Loucy (cell line): ENCODE results near the gene CTNNBL1.
"Not testable (repeated sequence)": the region's sequence is repeated elsewhere in the genome, so short reads cannot be mapped to it uniquely, and the experiment has no call there.

Source experiments
- H2AFZ ChIP-seq: fragments of 200-600 bp; sonication (generic); 2 replicates; pipeline ENCODE4 v1.6.0; 2016; ENCODE audit warnings: antibody characterized with exemption, mild to moderate bottlenecking, low read length, moderate library complexity
- H3F3A ChIP-seq: fragments of 200-600 bp; 2 replicates; pipeline ENCODE4 v1.6.0; 2016; ENCODE audit warnings: antibody characterized with exemption, low read depth, mild to moderate bottlenecking
- H3K27me3 ChIP-seq: fragments of 200-600 bp; sonication (generic); 2 replicates; pipeline ENCODE4 v1.6.1; 2014; ENCODE audit warnings: low read length, mild to moderate bottlenecking; ENCODE audit not compliant: insufficient read depth, poor library complexity, severe bottlenecking
- H3K36me3 ChIP-seq: fragments of 200-600 bp; sonication (generic); 2 replicates; pipeline ENCODE4 v1.6.1; 2016; ENCODE audit warnings: low read length; ENCODE audit not compliant: insufficient read depth
- H3K4me1 ChIP-seq: fragments of 200-600 bp; sonication (generic); 2 replicates; pipeline ENCODE4 v1.5.1; 2014; ENCODE audit warnings: low read length, mild to moderate bottlenecking; ENCODE audit not compliant: insufficient read depth, poor library complexity, severe bottlenecking
- H3K4me2 ChIP-seq: fragments of 200-600 bp; sonication (generic); 2 replicates; pipeline ENCODE4 v1.6.0; 2014; ENCODE audit warnings: antibody characterized with exemption, low read length, low read depth, mild to moderate bottlenecking; ENCODE audit not compliant: poor library complexity, severe bottlenecking
- H3K4me3 ChIP-seq: fragments of 200-600 bp; sonication (generic); 2 replicates; pipeline ENCODE4 v1.5.1; 2014; ENCODE audit warnings: low read length, mild to moderate bottlenecking, mixed read lengths; ENCODE audit not compliant: poor library complexity, severe bottlenecking
- H3K79me2 ChIP-seq: fragments of 200-600 bp; sonication (generic); 2 replicates; pipeline ENCODE4 v1.6.1; 2014; ENCODE audit warnings: low read length; ENCODE audit not compliant: insufficient read depth
- H3K9ac ChIP-seq: fragments of 200-600 bp; sonication (generic); 2 replicates; pipeline ENCODE4 v1.6.0; 2014; ENCODE audit warnings: mild to moderate bottlenecking, low read depth, low read length, moderate library complexity; ENCODE audit not compliant: poor library complexity, severe bottlenecking
- H3K9me2 ChIP-seq: fragments of 200-600 bp; sonication (generic); replicated peaks from 2 replicates; pipeline ENCODE4 v1.6.1; 2016; ENCODE audit warnings: low read depth, low read length, mixed read lengths
- H3K9me3 ChIP-seq: fragments of 200-600 bp; sonication (generic); 2 replicates; pipeline ENCODE4 v1.6.1; 2014; ENCODE audit warnings: mild to moderate bottlenecking, antibody characterized with exemption, low read length, low read depth; ENCODE audit not compliant: insufficient read depth
- H4K20me1 ChIP-seq: fragments of 200-600 bp; sonication (generic); 2 replicates; pipeline ENCODE4 v1.6.0; 2014; ENCODE audit warnings: antibody characterized with exemption, low read length, mild to moderate bottlenecking; ENCODE audit not compliant: insufficient read depth, poor library complexity, severe bottlenecking
- CTCF ChIP-seq: fragments of 200-600 bp; sonication (generic); conservative IDR thresholded peaks from 2 replicates; pipeline ENCODE4 v1.5.1; 2014; ENCODE audit warnings: mild to moderate bottlenecking, antibody characterized with exemption, low read length
- EZH2phosphoT487 ChIP-seq: fragments of 200-600 bp; IDR thresholded peaks from 2 replicates; pipeline ENCODE4 v1.6.1; 2018; ENCODE audit warnings: antibody characterized with exemption, mild to moderate bottlenecking, moderate library complexity, borderline replicate concordance

CTNNBL1 gene

DNA sequence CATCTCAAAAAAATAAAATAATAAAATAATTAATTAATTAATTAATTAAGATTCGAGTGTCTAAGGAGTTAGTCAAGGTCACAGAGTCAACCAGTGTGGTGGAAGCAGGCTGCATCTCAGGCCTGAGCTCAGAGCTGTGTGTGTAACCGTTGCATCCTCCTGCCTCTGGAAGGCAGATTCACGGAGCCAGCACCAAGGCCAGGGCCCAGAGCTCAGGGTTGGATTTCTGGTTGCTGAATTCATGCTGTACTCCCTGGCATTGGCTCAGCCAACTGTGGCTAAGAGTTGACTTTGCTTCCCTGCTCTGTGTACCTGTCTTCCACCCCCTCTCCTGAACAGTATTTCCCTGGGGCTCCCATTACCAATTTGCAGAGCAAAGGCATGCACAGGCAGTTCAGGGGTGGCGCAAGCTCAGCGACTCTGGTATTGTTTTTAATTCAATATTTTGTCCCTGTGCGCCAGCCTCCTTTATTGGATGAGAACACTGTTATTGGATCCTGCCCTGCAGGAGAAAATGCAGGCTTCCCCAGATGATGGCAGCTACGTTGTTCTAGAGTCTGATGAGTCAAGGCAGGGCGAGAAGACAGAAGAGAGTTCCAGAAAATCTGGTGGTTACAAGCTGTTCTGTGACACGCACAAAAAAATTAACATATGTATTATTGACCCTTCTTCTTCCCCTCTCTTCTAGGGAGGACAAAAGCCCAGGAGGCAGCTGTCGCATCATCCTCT is 12.3 kb upstream of the CTNNBL1 start:
- H3K27me3 ChIP-seq, result no peaks in the 10 kb centered on the region
- H3K9me3 ChIP-seq, result no peaks in the 10 kb centered on the region
- H3K4me2 ChIP-seq, result no peak overlapping the region
- TF ChIP-seq CTCF (no peak), EZH2phosphoT487 (no peak)
- H4K20me1 ChIP-seq, result no peaks in the 10 kb centered on the region
- no peaks in the 10 kb centered on the region for H3F3A ChIP-seq
- H2AFZ ChIP-seq, result no peak overlapping the region
- no peaks in the 10 kb centered on the region for H3K36me3 ChIP-seq
- H3K79me2 ChIP-seq, result no peaks in the 10 kb centered on the region
- H3K4me1 ChIP-seq, result no peaks in the 10 kb centered on the region
- no peak overlapping the region for H3K4me3 ChIP-seq
- no peak overlapping the region for H3K9ac ChIP-seq
- no peaks in the 10 kb centered on the region for H3K9me2 ChIP-seq

- not testable (repeated sequence) for H3K4me3 ChIP-seq, H3K36me3 ChIP-seq, H4K20me1 ChIP-seq, H3K9me3 ChIP-seq, H3K27me3 ChIP-seq, H3F3A ChIP-seq, H3K79me2 ChIP-seq, H2AFZ ChIP-seq, H3K4me1 ChIP-seq, H3K9ac ChIP-seq, H3K9me2 ChIP-seq, H3K4me2 ChIP-seq
Measured at GRCh38 chr20:37683146-37683545, 10.7 kb upstream of the CTNNBL1 start.

- no peak overlapping the region for H3K4me3 ChIP-seq
- H3F3A ChIP-seq, result no peaks in the 10 kb centered on the region
- no peak for TF ChIP-seq EZH2phosphoT487
- TF ChIP-seq CTCF, result no peak
- H3K4me1 ChIP-seq, result no peaks in the 10 kb centered on the region
- H3K4me2 ChIP-seq, result no peak overlapping the region
- H3K79me2 ChIP-seq, result no peaks in the 10 kb centered on the region
- H3K9ac ChIP-seq, result no peak overlapping the region
- H3K9me2 ChIP-seq, result no peaks in the 10 kb centered on the region
- no peak overlapping the region for H2AFZ ChIP-seq
- H4K20me1 ChIP-seq, result no peaks in the 10 kb centered on the region
- H3K36me3 ChIP-seq, result no peaks in the 10 kb centered on the region
- H3K27me3 ChIP-seq, result no peaks in the 10 kb centered on the region
- no peaks in the 10 kb centered on the region for H3K9me3 ChIP-seq
Measured at GRCh38 chr20:37686762-37687477, 6.9 kb upstream of the CTNNBL1 start.

DNA sequence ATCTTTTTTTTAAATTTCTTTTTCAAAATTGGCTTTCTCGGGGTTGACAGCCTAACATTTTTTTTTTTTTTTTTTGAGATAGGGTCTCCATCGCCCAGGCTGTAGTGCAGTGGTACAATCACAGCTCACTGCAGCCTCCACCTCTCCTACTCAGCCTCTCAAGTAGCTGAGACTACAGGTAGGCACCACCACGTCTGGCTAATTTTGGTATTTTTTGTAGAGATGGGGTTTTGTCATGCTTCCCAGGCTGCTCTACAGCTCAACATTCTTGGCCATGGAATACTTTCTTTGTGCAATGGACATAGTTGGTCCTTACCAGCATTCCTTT is 6.4 kb upstream of the CTNNBL1 start:
- no peaks in the 10 kb centered on the region for H3K9me3 ChIP-seq
- no peaks in the 10 kb centered on the region for H4K20me1 ChIP-seq
- H3K79me2 ChIP-seq, result no peaks in the 10 kb centered on the region
- no peak overlapping the region for H3K4me2 ChIP-seq
- no peak overlapping the region for H2AFZ ChIP-seq
- no peak overlapping the region for H3K4me3 ChIP-seq
- no peak overlapping the region for H3K9ac ChIP-seq
- H3K9me2 ChIP-seq, result no peaks in the 10 kb centered on the region
- H3K4me1 ChIP-seq, result no peaks in the 10 kb centered on the region
- H3K36me3 ChIP-seq, result no peaks in the 10 kb centered on the region
- H3K27me3 ChIP-seq, result no peaks in the 10 kb centered on the region
- no peaks in the 10 kb centered on the region for H3F3A ChIP-seq
- TF ChIP-seq CTCF, result no peak
- TF ChIP-seq EZH2phosphoT487, result no peak
